Mucosa of stomach (tissue), 1 donor: ENCODE results near the gene GPR107.

Experiments used
- H3K27me3 ChIP-seq: one replicate; pipeline ENCODE4 v1.7.0; 2013; ENCODE audit warnings: mild to moderate bottlenecking, low read length; ENCODE audit not compliant: control insufficient read depth, insufficient read depth
- H3K36me3 ChIP-seq: one replicate; pipeline ENCODE4 v1.7.0; 2013; ENCODE audit warnings: low read length; ENCODE audit not compliant: control insufficient read depth, insufficient read depth
- H3K4me1 ChIP-seq: one replicate; pipeline ENCODE4 v1.7.0; 2013; ENCODE audit warnings: mild to moderate bottlenecking, low read length; ENCODE audit not compliant: control insufficient read depth, insufficient read depth
- H3K4me3 ChIP-seq: one replicate; pipeline ENCODE4 v1.7.0; 2013; ENCODE audit warnings: low read length
- H3K9ac ChIP-seq: one replicate; pipeline ENCODE4 v1.7.0; 2013; ENCODE audit warnings: mild to moderate bottlenecking, low read length, moderate library complexity
- H3K9me3 ChIP-seq: one replicate; pipeline ENCODE4 v1.7.0; 2013; ENCODE audit warnings: mild to moderate bottlenecking, low read length, moderate library complexity; ENCODE audit not compliant: control insufficient read depth
- donor health status: Pancreatic carcinoma.

The GPR107 gene

GRCh38 chr9:130160862-130161470 lies 107.3 kb downstream of the GPR107 start:
- Histone ChIP-seq H3K9me3 (no peaks in the 10 kb centered on the region), H3K27me3 (no peaks in the 10 kb centered on the region)

DNA sequence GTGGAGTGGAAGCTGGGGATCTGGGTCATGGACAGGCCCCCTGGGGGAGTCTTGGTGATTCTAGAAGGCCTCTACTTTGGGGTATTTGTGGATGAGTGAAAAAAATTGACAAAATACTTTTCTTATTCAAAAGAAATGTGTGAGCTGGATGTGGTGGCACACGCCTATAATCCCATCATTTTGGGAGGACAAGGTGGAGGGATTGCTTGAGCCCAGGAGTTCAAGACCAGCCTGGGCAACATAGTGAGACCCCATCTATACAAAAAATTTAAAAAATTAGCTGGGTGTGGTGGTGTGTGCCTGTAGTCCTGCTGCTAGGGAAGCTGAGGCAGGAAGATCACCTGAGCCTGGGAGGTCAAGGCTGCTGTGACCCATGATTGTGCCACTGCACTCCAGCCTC lies 111.9 kb downstream of the GPR107 start:
- Histone ChIP-seq H3K27me3 (peaks cover under 1% of the 10 kb centered on the region), H3K9ac (no peak overlapping the region), H3K4me3 (no peak overlapping the region), H3K4me1 (no peaks in the 10 kb centered on the region), H3K36me3 (no peaks in the 10 kb centered on the region), H3K9me3 (no peaks in the 10 kb centered on the region)

More at GRCh38 chr9:130160862-130161470, 107.3 kb downstream of the GPR107 start:
- H3K4me1 ChIP-seq, result no peaks in the 10 kb centered on the region
- H3K36me3 ChIP-seq, result no peaks in the 10 kb centered on the region
- no peak overlapping the region for H3K9ac ChIP-seq
- H3K4me3 ChIP-seq, result no peak overlapping the region

DNA sequence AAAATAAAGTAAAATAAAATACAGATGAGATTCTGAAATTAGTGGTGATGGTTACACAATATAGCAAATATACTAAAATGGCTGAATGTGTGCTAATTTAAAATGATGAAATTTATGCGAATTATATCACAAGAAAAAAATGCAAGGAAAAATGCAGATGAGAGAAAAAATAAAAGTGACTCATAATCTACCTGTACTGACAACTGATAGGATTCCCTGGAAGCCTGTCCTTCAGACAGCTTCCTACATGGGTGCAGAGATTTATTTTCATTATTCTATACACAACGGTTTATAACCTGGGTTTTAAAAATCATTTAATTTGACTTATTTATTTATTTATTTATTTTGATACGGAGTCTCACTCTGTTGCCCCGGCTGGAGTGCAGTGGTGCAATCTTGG lies 112.7 kb downstream of the GPR107 start:
- Histone ChIP-seq H3K27me3 (peaks cover 8% of the 10 kb centered on the region), H3K4me3 (no peak overlapping the region), H3K9ac (no peak overlapping the region), H3K36me3 (no peaks in the 10 kb centered on the region), H3K9me3 (no peaks in the 10 kb centered on the region), H3K4me1 (no peaks in the 10 kb centered on the region)

- Histone ChIP-seq H3K36me3 (no peaks in the 10 kb centered on the region), H3K4me1 (no peaks in the 10 kb centered on the region), H3K27me3 (peaks cover 13% of the 10 kb centered on the region), H3K9ac (no peak overlapping the region), H3K4me3 (no peak overlapping the region), H3K9me3 (no peaks in the 10 kb centered on the region)
These were observed 114.2 kb downstream of the GPR107 start for GRCh38 chr9:130167927-130168326.

- no peaks in the 10 kb centered on the region for H3K9me3 ChIP-seq
- peaks cover 13% of the 10 kb centered on the region for H3K27me3 ChIP-seq
- H3K9ac ChIP-seq, result peak overlapping the region; percentile 1
- H3K36me3 ChIP-seq, result no peaks in the 10 kb centered on the region
- H3K4me3 ChIP-seq, result no peak overlapping the region
- no peaks in the 10 kb centered on the region for H3K4me1 ChIP-seq
These were observed 117.8 kb downstream of the GPR107 start for GRCh38 chr9:130171226-130172148.

- Histone ChIP-seq H3K4me1 (no peaks in the 10 kb centered on the region), H3K9me3 (no peaks in the 10 kb centered on the region), H3K4me3 (no peak within 1 kb of the TSS), H3K36me3 (no peaks in the 10 kb centered on the region), H3K9ac (peak within 1 kb of the TSS; percentile 1), H3K27me3 (peaks cover 13% of the 10 kb centered on the region)
These were observed 118.6 kb downstream of the GPR107 start, which contains the start of gene NCS1 for GRCh38 chr9:130172161-130172857. Gene NCS1 (plus strand): TSS chr9:130172404. CDS start chr9:130172664, 260 bp downstream.

GRCh38 chr9:130172858-130173665 lies 119.4 kb downstream of the GPR107 start:
- no peak overlapping the region for H3K4me3 ChIP-seq
- H3K36me3 ChIP-seq, result no peaks in the 10 kb centered on the region
- H3K9ac ChIP-seq, result no peak overlapping the region
- no peaks in the 10 kb centered on the region for H3K4me1 ChIP-seq
- H3K9me3 ChIP-seq, result no peaks in the 10 kb centered on the region
- peaks cover 13% of the 10 kb centered on the region for H3K27me3 ChIP-seq

GRCh38 chr9:130173666-130173983 lies 119.9 kb downstream of the GPR107 start:
- H3K4me1 ChIP-seq, result no peaks in the 10 kb centered on the region
- no peak overlapping the region for H3K4me3 ChIP-seq
- H3K27me3 ChIP-seq, result peaks cover 13% of the 10 kb centered on the region
- no peak overlapping the region for H3K9ac ChIP-seq
- H3K36me3 ChIP-seq, result no peaks in the 10 kb centered on the region
- no peaks in the 10 kb centered on the region for H3K9me3 ChIP-seq

DNA sequence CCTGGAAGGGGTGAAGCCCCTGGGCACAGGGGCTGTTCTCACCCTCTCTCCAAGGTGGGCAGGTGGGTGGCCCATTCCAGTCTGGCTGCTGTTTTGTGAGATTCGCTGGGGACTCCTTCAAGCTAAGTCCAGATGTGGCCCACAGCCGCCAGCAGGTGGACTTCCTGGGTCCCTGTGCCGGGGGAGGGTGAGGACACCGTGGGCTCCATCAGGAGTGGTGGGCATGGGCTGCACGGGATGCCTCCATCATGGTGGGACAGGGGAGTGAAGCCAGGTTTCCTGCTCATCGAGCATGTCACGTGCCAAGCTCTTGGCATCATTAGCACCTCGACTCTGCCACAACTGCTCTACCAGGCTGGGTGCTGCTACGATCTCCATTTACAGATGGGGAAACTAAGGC lies 120.3 kb downstream of the GPR107 start:
- no peak overlapping the region for H3K4me3 ChIP-seq
- H3K9ac ChIP-seq, result no peak overlapping the region

DNA sequence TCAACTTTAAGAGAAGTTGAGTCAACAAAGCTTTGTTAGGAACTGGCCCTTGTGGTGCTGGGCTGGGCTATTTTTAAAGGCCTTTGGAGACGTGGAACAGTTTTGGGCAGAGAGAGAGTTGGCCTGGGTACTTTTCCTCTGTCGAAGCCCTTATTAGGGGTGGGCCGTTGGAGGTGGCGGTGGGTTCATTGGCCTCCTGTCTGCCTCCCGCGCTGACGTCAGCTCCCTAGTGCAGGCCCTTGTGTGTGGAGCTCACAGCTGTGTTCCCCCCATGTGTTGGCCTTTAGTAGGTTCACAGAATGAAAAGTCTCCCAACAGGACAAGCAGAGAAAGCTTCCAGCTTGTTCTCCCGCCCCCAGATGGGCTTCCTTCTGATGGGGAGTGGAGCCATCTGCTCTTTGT lies 121.2 kb downstream of the GPR107 start:
- Histone ChIP-seq H3K4me3 (no peak overlapping the region), H3K36me3 (no peaks in the 10 kb centered on the region), H3K9me3 (no peaks in the 10 kb centered on the region), H3K9ac (no peak overlapping the region), H3K27me3 (peaks cover 13% of the 10 kb centered on the region), H3K4me1 (no peaks in the 10 kb centered on the region)

More for the DNA sequence above, 120.3 kb downstream of the GPR107 start:
- Histone ChIP-seq H3K36me3 (no peaks in the 10 kb centered on the region), H3K27me3 (peaks cover 13% of the 10 kb centered on the region), H3K9me3 (no peaks in the 10 kb centered on the region), H3K4me1 (no peaks in the 10 kb centered on the region)

- Histone ChIP-seq H3K36me3 (no peaks in the 10 kb centered on the region), H3K4me3 (no peak overlapping the region), H3K4me1 (no peaks in the 10 kb centered on the region)
These were observed 121.6 kb downstream of the GPR107 start for GRCh38 chr9:130175355-130175754.

More at GRCh38 chr9:130175355-130175754, 121.6 kb downstream of the GPR107 start:
- H3K9me3 ChIP-seq, result no peaks in the 10 kb centered on the region
- H3K9ac ChIP-seq, result no peak overlapping the region
- H3K27me3 ChIP-seq, result peaks cover 13% of the 10 kb centered on the region
